Activated CD4-positive, alpha-beta T cell treated with anti-CD3 and anti-CD28 coated beads, Interleukin-10, Interleukin-2, amounts not matched to agents 100 ng/mL and 50 ng/mL, durations not matched to agents 16 hours and 8 hours (primary cell): Measurements from ENCODE around the gene DUSP7.

Experiments
- DNase-seq: peaks from one replicate; pipeline ENCODE4 v3.0.0-alpha.2; 2020

The DUSP7 gene

DNA sequence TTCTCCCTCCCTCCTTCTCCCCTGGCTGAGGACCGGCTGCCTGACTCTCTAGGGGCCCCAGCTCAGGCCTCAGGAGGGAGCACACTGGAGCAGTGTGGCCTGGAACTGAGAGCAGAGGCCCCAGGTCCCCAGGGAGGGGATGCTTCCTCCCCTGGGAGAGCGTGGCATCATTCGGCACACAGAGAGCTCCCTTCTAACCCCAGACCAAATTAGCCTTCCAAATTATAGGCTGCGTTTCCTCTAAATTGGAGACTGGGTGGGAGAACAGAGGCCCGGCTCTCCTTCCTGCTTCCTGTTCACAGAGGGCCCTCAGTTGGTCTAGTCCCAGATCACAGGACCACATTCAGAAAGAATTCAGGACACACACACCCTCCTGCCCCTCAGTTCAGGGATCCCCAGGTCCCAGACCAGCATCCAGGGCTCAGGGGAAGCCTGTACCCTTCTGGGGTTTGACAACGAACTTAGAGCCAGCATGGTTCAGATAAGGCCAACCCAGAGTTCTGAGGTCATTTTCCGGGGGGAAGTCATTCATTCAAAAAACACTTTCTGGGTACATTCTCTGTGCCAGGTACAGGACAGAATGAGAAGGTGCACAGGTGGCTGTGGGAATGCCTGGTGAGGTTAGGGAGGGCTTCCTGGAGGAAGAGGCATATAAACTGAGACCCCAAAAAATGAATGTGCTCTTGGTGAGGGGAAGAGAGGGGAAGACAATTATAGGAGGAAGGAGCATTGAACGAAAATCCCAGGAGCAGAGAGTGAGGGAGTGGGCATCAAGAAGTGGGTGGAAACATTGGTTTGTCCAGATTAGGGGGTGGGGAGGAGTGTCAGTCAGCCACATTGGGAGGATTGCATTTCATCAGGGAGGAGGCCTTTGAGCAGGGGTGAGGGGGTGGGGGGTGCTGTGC, 32.3 kb downstream of the DUSP7 start:
- DNase-seq: no peak

DNA sequence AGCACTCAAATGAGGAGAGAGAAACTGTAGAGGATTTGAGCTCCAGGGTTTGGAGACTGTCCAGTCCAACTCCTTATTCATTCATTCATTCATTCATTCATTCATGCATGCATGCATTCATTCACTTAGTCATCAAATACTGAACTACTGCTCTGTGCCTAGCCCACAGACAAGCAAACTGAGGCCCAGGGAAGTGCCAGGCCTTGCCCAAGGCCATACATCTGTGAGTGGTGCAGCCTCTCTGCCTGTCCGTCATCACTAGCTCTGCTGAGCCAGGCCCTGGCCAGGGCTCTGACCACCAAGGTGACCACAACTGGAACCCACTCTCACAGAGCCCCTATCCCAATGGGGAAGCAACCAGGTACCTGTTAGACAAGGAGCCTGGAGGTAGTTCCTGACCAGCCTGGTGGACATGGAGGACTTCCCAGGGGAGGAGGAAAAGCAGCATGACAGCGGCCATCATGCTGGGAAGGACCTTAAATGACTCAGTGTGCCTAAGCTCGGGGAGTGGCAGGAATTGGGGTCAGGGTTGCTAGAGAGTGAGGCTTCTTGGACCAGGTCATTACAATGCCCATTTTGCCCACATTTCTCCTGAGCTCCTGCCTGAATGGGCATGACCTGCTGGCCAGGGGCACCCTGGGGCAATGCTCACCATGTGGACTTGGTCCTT, 33.1 kb downstream of the DUSP7 start:
- no peak for DNase-seq

DNA sequence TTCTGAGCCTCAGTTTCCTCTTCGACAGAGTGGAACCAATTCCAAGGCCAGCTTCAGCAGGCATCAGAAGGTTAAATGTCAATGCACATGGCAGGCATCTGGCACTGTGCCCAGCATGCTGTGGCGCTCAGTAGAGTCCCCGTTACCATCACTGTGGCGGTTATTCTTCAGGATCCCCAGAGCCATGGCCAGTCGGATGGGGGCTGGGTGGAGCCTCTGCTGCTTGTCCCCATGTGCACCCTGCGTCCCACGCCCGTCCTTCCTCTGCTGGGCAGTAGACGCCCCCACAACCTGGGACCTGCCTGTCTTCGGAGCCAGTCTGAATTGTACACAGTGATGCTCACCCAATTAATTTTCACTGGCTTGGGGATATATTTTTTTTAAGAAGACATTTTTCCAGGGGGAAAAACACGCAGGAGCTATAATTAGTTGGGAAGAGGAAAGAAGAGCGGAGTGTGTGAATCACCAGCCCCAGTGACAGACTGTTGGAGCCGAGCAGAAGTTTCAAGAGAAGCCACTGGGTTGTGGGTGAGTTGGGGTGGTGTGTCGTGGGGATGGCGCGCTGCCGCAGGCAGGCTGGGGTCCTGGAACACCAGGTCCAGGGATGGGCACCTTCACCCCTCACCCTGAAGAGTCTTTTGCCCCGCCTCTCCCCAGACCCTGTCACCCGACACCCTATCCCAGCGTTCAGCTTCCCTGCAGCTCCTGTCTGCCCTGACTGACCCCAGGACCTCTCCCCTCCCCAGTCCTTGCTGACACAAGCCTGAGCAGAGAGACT, 33.9 kb downstream of the DUSP7 start:
- DNase-seq: no peak

DNA sequence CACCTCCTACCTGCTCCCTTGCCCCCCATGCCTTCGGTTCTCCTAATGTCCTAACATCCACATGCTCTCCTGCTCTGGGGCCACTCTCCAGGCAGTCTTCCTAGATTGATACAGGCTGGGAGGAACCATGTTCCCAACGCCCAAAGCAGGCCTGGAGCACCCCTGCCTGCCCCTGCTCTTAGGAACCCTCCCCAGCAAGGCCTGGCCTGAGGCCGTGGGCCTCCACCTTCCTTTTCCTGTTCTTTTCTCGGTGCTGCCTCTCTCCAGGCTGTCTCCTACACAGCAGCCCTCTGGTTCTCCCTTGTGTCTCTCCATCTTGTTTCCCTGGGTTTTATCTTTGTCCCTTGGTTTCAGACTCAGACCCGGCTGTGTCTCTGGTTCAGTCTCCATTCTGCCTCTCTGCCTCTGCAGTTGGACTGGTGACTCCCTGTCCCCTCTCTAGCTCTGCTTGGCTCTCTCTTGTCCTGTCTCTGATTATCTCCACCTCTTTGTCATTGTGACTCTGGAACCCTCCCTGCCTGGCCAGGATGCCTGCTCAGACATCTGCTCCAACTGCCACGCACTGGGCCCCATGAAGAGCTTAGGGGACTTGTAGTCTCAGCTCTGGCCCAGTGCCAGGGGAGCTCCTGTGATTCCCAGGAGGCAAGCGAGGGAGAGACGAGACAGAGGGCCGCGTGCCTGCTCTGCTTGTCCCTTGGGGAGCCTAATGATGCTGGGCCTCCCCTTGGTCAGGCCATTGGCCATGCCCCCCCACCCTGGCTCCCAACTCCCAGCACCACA, 34.7 kb downstream of the DUSP7 start:
- DNase-seq: no peak

DNA sequence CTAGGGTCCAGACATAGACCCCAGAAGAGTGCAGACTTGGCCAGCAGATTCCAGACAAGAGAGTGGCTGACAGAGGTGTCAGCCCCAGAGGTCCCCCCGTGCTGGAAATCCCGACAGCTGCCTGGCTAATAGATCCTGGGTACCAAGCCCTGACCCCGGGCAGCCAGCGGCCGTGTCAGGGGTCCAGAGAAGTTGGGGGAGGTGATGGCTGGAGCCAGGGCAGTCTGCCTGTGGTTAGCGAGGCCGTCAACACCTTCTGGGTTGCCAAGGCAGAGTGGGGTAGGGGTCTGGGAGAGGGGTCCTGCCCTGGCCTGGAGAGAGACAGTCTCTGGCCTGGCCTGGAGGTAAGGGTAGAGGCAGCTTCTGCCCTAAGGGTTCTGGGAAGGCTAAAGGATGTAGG, 35.6 kb downstream of the DUSP7 start:
- no peak for DNase-seq

DNA sequence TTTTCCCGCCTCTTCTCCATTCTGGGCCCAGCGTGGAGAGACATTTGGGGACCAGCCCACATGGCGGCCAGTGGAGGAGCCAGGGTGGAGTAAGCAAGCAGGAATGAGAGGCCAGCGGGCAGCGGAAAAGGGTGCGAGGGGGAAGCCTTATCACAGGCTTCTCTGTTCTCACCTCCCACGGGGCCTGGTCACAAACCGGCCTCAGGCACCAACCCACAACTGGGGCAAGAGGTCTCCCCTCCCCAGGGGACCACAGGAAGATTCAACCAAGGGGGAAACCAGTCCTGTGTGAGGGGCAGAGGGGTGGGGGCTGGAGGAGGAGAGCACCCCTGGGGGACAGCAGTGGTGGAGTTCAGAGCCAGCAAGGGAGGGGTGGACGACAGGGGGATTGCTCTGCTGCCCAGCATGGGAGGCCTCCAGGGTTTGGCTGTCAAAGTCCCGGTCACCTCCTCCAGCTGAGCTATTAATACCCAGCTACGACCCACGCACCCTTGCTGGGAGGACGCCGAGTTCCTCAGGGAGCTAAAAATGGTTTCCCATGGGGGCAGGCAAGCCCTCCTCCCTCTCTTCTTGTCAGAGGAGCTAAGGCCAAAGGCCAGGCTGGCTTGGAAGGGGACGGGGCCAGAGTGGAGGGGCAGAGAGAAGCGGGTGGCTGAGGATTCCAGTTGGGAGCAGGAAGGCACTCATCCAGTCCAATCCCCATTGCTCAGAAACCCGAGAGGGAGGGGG, 36.9 kb downstream of the DUSP7 start:
- no peak for DNase-seq

DNA sequence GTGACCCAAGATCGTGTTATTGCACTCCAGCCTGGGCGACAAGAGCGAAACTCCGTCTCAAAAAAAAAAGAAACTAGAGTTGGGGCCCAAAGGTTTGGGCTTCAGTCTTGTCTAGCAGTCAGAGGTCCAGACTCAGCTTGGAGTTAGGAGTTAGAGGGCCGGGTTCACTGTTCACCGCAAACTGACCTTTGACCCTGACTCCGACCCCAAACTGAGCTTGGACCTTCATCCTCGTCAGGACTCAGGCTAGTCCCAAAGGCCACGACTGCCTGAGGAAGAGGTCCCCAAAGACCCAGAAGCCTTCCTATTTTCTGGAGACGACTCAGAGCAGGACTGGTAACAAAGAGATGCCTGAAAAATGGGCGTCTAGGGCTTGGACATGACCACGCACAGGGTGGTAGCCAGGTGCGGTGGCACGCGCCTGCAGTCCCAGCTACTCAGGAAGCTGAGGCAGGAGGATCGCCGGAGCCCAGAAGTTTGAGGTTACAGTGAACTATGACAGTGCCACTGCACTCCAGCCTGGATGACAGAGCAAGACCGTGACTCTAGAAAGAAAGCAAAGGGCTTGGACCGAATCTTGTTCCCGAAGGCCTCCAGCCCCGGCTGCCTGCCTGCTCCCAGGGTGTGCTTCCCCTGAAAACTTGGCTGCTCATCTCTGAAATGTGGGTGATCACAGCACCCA, 37.9 kb downstream of the DUSP7 start:
- no peak for DNase-seq

DNA sequence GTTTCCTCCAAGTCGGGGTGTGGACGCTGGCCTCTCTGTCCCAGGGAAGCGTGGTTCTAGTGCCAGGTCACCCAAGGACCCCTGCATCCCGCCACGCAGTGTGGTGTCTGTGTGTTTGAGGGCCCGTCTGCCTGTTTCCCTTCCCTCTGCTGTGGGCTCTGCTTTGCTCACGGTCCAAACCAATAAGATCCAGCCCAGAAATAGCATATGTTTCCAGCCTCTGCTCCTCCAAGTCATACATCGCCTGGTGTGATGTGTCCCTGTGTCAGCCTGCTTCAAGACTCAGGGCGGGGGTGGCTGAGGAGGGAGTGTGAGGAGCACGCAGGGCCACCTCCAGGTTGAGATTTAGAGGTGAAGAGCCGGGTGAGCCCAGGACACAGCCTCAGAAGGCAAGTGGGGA, 38.8 kb downstream of the DUSP7 start:
- no peak for DNase-seq

DNA sequence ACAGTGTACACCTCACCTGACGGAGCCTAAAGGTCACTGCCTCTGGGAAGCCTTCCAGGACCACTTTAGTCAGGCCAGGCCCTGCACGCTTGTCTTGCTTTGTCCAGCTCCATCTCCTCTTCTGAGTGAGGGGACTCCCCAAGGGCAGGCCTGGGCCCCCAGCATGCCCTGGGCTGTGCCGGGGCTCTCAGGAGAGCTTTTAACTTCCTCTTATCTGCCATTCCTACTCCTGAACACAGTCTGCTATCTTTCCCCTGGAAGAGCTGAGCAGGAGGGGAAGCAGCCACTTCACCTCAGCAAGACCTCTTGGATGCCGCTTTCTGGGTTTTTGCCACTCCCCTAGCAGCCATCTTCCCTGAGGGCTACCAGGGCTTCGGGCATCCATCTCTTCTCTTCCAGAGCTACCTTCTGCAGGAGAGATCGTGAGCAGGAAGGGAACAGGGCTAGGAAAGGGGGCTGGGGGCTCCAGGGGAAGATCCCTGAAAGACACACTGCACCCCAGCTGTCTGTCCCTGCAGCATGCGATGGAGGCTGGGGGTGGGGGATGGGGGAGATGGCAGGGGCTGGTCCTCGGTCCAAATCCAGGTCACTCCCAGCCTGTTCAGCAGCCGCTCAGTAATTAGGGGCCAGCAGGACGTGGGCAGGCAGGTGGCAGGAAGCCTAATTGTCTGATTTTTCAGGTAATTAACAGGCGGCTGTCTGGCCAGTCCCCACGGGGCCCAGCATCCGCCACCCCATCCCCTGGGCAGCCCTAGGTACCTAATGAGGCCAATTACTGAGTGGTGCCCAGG, 40.7 kb downstream of the DUSP7 start:
- DNase-seq: no peak

DNA sequence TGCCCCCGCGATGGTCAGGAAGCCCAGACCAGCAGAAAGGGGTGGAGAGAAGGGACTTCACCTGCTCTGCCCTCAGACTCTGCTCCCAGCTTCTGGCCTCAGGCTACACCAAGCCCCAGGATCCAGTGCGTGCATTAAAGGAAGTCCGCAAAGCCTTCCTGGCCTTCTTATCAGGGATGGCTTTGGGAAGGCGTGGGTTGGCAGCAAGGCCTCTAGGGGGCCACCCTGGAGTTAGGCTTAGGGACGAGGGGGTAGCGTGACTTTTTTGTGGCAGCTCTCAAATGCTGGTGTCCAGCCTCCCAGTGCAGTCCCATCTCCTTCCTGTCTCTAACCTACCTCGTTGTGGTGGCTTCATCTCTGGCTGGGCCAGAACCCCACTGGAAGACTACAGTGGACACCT, 41.8 kb downstream of the DUSP7 start:
- DNase-seq: no peak

DNA sequence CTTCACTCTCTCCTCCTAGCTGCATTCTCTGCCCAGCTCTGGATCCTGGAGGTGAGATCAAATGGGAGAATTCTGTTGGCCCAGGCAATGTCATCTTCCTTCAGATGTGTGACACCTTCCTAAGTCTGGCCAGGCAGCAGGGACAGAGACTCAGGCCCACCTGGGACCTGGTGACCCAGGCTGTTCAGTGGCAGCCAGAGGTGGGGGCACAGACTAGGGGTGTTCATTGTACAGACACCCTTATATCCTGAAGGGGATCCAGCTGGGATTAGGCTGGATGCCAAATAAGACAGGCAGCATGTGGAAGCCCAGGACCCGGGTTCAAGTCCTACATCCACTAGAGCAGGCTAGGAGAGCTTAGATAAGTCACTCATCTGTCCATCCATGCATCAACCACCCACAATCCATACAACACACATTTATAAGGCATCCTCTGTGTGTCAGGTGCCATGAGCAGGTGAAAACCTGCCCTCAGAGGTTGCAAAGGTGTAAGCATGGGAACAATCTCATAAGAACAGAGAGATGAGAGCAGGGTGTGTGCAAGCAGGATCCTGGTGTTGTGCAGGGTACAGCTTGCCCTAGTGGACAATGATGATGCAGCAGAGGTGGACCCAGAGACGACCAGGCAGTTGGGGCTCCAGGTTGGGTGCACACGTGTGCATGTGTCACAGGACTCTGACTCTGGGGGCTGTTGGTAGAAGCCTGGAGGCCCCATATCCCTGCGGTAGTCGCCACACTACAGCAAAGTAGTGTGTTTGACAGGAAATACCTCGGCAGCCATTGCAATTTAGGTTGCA, 42.4 kb downstream of the DUSP7 start:
- no peak for DNase-seq

DNA sequence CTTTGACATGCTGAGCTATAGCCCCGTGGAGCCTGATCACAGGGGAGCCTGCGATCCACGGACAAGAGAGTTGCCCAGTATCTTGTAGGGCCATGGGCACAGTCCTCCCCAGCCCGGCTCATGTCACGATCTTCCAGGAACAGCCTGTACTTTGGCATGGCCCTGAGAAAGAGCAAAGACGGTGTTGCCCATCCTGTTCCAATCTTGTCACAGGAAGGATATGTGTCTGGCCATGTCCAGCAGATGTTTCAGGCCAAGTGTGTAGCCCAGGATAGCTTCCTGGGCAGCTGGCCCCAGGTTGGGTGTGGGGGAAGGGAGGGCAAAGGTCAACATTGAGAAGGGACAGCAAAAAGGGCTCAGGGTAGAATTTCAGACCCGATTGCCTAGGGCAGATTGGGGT, 43.7 kb downstream of the DUSP7 start:
- no peak for DNase-seq

DNA sequence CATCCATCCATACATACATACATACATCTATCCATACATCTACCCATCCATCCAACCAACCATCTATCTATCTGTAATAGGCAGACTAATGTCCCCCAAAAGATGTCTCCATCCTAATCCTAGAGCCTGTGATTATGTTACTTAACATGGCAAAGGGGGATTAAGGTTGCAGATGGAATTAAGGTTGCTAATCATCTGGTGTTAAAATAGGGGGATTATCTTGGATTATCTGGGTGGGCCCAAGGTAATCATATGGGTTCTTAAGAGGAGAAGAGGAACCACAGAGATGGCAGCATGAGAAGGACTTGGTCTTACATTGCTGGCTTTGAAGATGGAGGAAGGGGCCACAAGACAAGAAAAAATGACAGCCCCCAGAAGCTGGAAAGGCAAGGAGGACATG, 45.9 kb downstream of the DUSP7 start:
- no peak for DNase-seq

DNA sequence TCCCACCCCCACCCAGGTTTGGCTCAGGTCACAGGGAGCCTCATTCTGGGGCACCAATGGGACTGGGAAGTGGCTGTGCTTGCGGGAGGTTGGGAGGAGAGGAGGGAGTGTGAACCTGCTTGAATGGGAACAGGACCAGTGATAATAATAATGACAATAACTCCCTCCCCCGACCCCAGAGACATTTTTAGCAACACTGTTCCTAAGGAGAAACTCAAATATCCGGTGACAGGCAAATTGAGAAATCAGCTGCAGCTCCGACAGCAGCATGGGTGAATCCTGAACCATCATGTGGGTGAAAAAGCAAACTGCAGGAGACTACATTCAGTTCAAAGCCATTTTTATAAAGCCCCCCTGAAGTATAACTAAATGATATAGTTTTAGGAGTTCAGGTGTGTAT, 49.1 kb downstream of the DUSP7 start:
- no peak for DNase-seq

DNA sequence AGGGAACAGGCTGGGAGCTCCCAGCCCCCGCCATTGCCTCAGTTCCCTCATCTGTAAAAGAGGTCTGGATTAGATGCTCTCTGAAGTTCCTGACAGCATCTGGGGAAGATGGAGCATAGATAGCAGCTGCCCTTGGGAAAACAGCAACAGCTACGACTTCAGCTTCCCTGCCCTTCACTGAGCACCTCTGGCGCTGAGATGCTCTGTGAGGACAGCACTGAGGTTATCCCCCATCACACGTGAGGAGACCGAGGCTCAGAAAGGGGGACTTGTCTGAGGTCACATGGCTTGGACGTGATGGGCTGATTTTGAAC, 49.6 kb downstream of the DUSP7 start:
- DNase-seq: no peak

DNA sequence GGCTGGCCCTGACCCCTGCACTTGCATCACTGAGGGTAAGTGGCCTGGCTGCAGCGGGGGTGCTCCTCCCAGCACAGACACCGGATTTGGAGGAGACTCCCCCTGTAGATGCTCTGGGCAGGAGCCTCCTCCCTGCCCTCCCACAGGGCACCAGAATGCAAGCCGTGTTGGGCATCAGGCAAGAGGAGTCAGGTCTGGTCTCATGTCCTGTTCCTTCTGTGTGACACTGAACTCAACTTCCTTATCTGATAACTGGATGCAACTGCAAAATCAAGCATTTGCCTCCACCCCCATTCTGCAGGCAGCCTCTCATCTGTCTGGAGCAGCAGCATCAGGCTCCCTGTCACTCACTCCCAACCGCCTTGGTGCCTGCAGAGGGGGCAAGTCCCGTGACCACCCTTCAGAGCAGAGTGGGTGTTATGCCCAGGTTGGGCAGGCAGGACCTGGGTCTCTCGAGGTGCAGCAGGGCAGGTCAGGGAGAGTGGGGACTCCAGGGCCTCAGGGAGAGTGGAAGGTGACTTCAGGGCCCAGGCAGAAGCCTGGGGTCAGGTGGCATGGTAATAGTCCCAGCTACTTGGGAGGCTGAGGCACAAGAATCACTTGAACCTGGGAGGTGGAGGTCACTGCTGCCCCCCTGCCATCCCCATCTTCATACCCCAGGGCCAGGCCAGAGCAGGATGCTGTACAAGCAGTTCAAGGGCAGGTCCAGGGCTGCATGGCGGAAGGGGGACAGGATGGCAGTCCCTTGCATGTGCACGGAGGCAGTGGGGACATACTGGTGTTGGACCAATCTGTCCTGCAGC, 50.2 kb downstream of the DUSP7 start:
- DNase-seq: no peak

DNA sequence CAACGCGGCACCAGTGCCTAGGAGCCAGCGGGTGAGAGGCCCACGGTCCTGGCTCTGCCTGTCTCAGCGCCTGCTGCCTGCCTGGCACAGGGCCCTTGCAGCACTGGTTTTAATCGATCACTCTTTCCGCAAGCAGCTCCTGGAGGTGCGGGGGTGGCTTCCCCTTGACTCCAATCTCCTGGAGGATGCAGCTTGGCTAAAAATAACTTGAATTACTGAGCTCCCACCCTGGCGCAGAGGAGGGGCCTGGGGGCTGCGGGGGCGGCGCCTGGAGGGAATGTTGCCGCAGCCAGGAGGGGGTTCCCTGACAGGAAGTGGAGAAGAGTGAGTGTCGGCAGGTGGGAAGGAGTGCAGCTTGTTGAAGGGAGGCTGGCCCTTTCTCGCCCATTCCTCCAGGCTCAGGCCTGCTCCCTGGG, 50.8 kb downstream of the DUSP7 start:
- DNase-seq: no peak

DNA sequence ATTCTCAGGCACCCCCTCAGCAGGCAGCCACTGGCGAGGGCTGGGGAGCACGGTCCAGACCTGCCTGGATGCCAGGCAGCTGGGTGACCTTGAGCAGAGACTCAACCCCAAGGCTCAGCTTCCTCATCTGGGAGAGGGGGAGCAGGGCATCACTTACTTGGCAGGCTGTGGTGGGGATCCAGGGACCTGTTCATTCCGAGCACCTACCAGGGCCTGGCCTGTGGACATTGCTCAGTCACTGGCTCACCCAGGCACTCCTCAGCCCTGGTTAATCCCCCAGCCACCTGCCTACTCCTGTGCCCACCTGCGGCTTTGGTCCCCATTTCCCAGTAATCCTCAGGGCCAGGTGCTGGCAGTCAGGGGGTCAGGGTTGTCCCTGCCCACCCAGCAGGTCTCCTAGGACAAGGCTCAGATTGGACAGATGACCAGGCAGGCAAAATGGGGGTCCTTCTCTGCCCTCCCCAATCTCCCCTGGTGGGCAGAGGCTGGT, 51.4 kb downstream of the DUSP7 start:
- no peak for DNase-seq
